Keratinocyte (primary cell): Measurements from ENCODE around the gene IGFBP7. TPM values are rescaled to one million over a fixed set of nuclear protein-coding genes. Genes with fewer than 3 reads are reported as not detected.

Experiments used
- DNase-seq: peaks from one replicate; pipeline ENCODE4 v3.0.0-alpha.2; 2011; ENCODE audit warnings: low read depth, missing footprints, low spot score
- FAIRE-seq: peaks from 2 replicates; lab custom pipeline; 2011; peaks lifted over from hg19 to GRCh38; lab: Jason Lieb, UNC
- H2AFZ ChIP-seq: 2 replicates; pipeline ENCODE4 v1.6.0; 2012; ENCODE audit warnings: low read length, control low read depth, inconsistent platforms; ENCODE audit not compliant: control insufficient read depth
- H3K27ac ChIP-seq: 2 replicates; pipeline ENCODE4 v1.5.1; 2011; ENCODE audit warnings: low read length; ENCODE audit not compliant: control insufficient read depth, insufficient read depth
- H3K27me3 ChIP-seq: 3 replicates; pipeline ENCODE4 v1.6.0; 2011; ENCODE audit warnings: low read length; ENCODE audit not compliant: control insufficient read depth, insufficient read depth; ENCODE audit errors: extremely low read depth
- H3K36me3 ChIP-seq, 2 experiments: 2 replicates in 1 of 2; 3 replicates in 1 of 2; pipeline ENCODE4 v1.5.1; 2011; ENCODE audit warnings: low read length in 2 of 2, mild to moderate bottlenecking in 1 of 2; ENCODE audit not compliant: control insufficient read depth in 2 of 2, insufficient read depth in 2 of 2; ENCODE audit errors: extremely low read depth in 1 of 2
- H3K4me1 ChIP-seq: 3 replicates; pipeline ENCODE4 v1.5.1; 2011; ENCODE audit warnings: low read length; ENCODE audit not compliant: control insufficient read depth, insufficient read depth; ENCODE audit errors: extremely low read depth
- H3K4me2 ChIP-seq: 3 replicates; pipeline ENCODE4 v1.6.0; 2011; ENCODE audit warnings: low read depth, low read length; ENCODE audit not compliant: control insufficient read depth, insufficient read depth; ENCODE audit errors: extremely low read depth
- H3K4me3 ChIP-seq, 3 experiments: fragments of 200-600 bp in 1 of 3; sonication (generic) in 1 of 3; 2 replicates in 2 of 3; 3 replicates in 1 of 3; pipeline ENCODE4 v1.5.1; 2011 to 2016; ENCODE audit warnings: low read length in 3 of 3, mild to moderate bottlenecking in 3 of 3, control low read depth in 2 of 3, inconsistent platforms in 1 of 3, low read depth in 1 of 3, mixed read lengths in 1 of 3, mixed run types in 1 of 3, moderate library complexity in 1 of 3; ENCODE audit not compliant: control insufficient read depth in 2 of 3, insufficient read depth in 2 of 3; ENCODE audit errors: extremely low read depth in 1 of 3
- H3K79me2 ChIP-seq: 2 replicates; pipeline ENCODE4 v1.6.0; 2012; ENCODE audit warnings: low read length; ENCODE audit not compliant: control insufficient read depth, insufficient read depth
- H3K9ac ChIP-seq: 3 replicates; pipeline ENCODE4 v1.6.0; 2011; ENCODE audit warnings: low read length; ENCODE audit not compliant: control insufficient read depth, insufficient read depth; ENCODE audit errors: extremely low read depth
- H3K9me1 ChIP-seq: 3 replicates; pipeline ENCODE4 v1.6.0; 2011; ENCODE audit warnings: low read length; ENCODE audit not compliant: control insufficient read depth, insufficient read depth; ENCODE audit errors: extremely low read depth
- H3K9me3 ChIP-seq: 2 replicates; pipeline ENCODE4 v1.5.1; 2012; ENCODE audit warnings: low read depth, low read length; ENCODE audit not compliant: control insufficient read depth
- H4K20me1 ChIP-seq: 3 replicates; pipeline ENCODE4 v1.6.0; 2011; ENCODE audit warnings: low read length; ENCODE audit not compliant: control insufficient read depth, insufficient read depth; ENCODE audit errors: extremely low read depth
- EZH2 ChIP-seq: IDR thresholded peaks from one replicate; pipeline ENCODE4 v1.6.1; 2012; ENCODE audit warnings: inconsistent platforms, mild to moderate bottlenecking, low read length, moderate library complexity
- dilution Hi-C: fragments of 300-500 bp; cut with MboI; formaldehyde crosslinking; loops from one replicate; pipeline ENCODE4 v1.7.0; 2020; ENCODE audit warnings: low sequenced_read_pairs; ENCODE audit not compliant: extremely low pct_ligation_motif_present
- polyA plus RNA-seq, 5 experiments: library from polyadenylated mRNA; depleted of rRNA in 3 of 5; stranded (reverse) in 3 of 5; stranded (forward) in 1 of 5; unstranded in 1 of 5; fragments of >200 nt; gene quantifications; 1 replicate in 1 of 5; 2 replicates in 3 of 5; 3 replicates in 1 of 5; pipeline versions ENCODE4 v1.2.1 to v1.2.3, GENCODE V29; 2011 to 2012; ENCODE audit warnings: missing spikeins in 2 of 5, low read depth in 1 of 5, low replicate concordance in 1 of 5
- TF ChIP-seq, protein P1 (sequence below), 3 experiments: IDR thresholded peaks in 1 of 3; conservative IDR thresholded peaks in 1 of 3; optimal IDR thresholded peaks in 1 of 3; 2 replicates in 2 of 3; 3 replicates in 1 of 3; pipeline versions ENCODE3 to v1.5.1; 2011; ENCODE audit warnings: low read length in 3 of 3, mild to moderate bottlenecking in 3 of 3, moderate library complexity in 2 of 3, control low read depth in 1 of 3, inconsistent platforms in 1 of 3; ENCODE audit not compliant: insufficient read depth in 2 of 3; ENCODE audit errors: extremely low read depth in 1 of 3

The IGFBP7 gene
- polyA plus RNA-seq, 1 donor (not counting 4 experiments of a cell fraction or from before 2014, with no cell fraction given), result 413 TPM

DNA sequence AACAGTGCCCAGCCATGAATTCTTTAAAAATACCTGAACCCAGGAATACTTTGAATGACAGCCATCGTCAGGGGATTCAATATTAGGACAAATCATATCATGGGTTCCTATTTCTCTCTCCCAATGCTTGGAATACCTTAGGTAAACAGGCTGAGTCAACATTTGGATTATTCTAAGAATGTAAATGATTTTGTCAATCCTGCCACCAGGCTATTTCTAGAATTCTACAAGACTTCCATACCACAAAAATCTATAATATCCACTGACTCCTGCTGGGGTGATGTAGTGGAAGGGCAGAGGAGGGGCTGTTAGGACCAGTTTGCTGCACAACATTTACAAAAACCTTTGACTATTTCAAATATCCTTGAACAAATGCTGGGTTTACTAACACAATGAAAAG is 65.2 kb downstream of the IGFBP7 start:
- Histone ChIP-seq H3K36me3 (peaks cover 5 to 16% of the 10 kb centered on the region in 2 experiments), H3K4me2 (no peak overlapping the region), H3K4me1 (peaks cover 11% of the 10 kb centered on the region), H2AFZ (no peak overlapping the region), H3K27me3 (no peaks in the 10 kb centered on the region), H3K9me3 (no peaks in the 10 kb centered on the region), H4K20me1 (no peaks in the 10 kb centered on the region), H3K27ac (no peak overlapping the region), H3K9me1 (no peaks in the 10 kb centered on the region), H3K4me3 (no peak overlapping the region), H3K9ac (no peak overlapping the region), H3K79me2 (peaks cover 20% of the 10 kb centered on the region)
- no peak for FAIRE-seq
- dilution Hi-C loops, result no loop called here
- TF ChIP-seq EZH2, result no peak
- TF ChIP-seq, protein P1, sequence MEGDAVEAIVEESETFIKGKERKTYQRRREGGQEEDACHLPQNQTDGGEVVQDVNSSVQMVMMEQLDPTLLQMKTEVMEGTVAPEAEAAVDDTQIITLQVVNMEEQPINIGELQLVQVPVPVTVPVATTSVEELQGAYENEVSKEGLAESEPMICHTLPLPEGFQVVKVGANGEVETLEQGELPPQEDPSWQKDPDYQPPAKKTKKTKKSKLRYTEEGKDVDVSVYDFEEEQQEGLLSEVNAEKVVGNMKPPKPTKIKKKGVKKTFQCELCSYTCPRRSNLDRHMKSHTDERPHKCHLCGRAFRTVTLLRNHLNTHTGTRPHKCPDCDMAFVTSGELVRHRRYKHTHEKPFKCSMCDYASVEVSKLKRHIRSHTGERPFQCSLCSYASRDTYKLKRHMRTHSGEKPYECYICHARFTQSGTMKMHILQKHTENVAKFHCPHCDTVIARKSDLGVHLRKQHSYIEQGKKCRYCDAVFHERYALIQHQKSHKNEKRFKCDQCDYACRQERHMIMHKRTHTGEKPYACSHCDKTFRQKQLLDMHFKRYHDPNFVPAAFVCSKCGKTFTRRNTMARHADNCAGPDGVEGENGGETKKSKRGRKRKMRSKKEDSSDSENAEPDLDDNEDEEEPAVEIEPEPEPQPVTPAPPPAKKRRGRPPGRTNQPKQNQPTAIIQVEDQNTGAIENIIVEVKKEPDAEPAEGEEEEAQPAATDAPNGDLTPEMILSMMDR (optimal IDR thresholded peaks at IDR 0.05 in 1 of 3, IDR thresholded peaks at IDR 0.05 in 1 of 3, conservative IDR thresholded peaks at IDR 0.05 in 1 of 3; ENCODE audit: extremely low read depth in 1 of 3, insufficient read depth in 2 of 3, low read length in 3 of 3), result no peak
- DNase-seq, result no peak

DNA sequence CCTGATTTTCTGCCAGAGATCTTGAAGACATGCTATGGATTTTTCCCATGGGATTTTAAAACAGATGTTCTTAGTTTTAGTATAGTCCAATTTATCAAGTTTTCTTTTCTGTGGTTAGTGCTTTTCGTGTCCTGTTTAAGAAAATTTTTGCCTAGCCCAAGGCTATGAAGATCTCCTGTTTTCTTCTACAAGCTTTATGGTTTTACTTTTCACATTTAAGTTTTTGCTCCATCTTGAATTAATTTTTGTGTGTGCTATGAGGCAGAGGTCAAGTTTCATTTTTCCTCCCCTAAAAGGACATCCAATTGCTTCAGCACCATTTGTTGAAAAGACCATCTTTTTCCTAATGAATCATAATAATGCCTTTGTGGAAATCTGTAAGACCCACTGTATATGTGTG is 65.9 kb downstream of the IGFBP7 start:
- Histone ChIP-seq H3K9ac (no peak overlapping the region), H3K4me1 (peaks cover 6% of the 10 kb centered on the region), H3K27me3 (no peaks in the 10 kb centered on the region), H3K79me2 (peaks cover 15% of the 10 kb centered on the region), H3K27ac (no peak overlapping the region), H3K4me3 (no peak overlapping the region), H3K9me3 (no peaks in the 10 kb centered on the region), H4K20me1 (no peaks in the 10 kb centered on the region), H3K4me2 (no peak overlapping the region), H2AFZ (no peak overlapping the region), H3K36me3 (peaks cover 5 to 16% of the 10 kb centered on the region in 2 experiments), H3K9me1 (no peaks in the 10 kb centered on the region)
- no peak for DNase-seq
- dilution Hi-C loops, result no loop called here
- TF ChIP-seq, protein P1 (optimal IDR thresholded peaks at IDR 0.05 in 1 of 3, IDR thresholded peaks at IDR 0.05 in 1 of 3, conservative IDR thresholded peaks at IDR 0.05 in 1 of 3; ENCODE audit: extremely low read depth in 1 of 3, insufficient read depth in 2 of 3, low read length in 3 of 3), result no peak
- FAIRE-seq, result no peak
